Progenitor cell of endocrine pancreas (in vitro differentiated cells): ENCODE data around the gene HOXC11. TPM values are rescaled to one million over a fixed set of nuclear protein-coding genes. Genes with fewer than 3 reads are reported as not detected.

Experiments used
- DNase-seq: peaks from one replicate; pipeline ENCODE4 v3.0.0; 2021; ENCODE audit warnings: low spot score; ENCODE audit not compliant: unreplicated experiment
- H3K27ac Mint-ChIP-seq: 2 replicates; pipeline ENCODE4 v1.8.0; 2021; ENCODE audit warnings: mild to moderate bottlenecking, moderate library complexity, mixed read lengths
- H3K27me3 Mint-ChIP-seq: 2 replicates; pipeline ENCODE4 v1.8.0; 2021; ENCODE audit warnings: mixed read lengths
- H3K36me3 Mint-ChIP-seq: 2 replicates; pipeline ENCODE4 v1.8.0; 2022; ENCODE audit warnings: mixed read lengths; ENCODE audit not compliant: insufficient read depth
- H3K4me1 Mint-ChIP-seq: 2 replicates; pipeline ENCODE4 v1.8.0; 2021; ENCODE audit warnings: low read depth, mixed read lengths
- H3K4me3 Mint-ChIP-seq: 2 replicates; pipeline ENCODE4 v1.8.0; 2021; ENCODE audit warnings: low read depth, mild to moderate bottlenecking, moderate library complexity, mixed read lengths
- H3K9me3 Mint-ChIP-seq: 2 replicates; pipeline ENCODE4 v1.8.0; 2021; ENCODE audit warnings: low read depth, mixed read lengths
- total RNA-seq: library from RNA; stranded (reverse); gene quantifications from 2 replicates; pipeline ENCODE4 v1.2.1, GENCODE V29; 2021
- TF ChIP-seq, protein P1 (sequence below): fragments of 200-600 bp; sonication (generic); IDR thresholded peaks from one replicate; pipeline ENCODE4 v1.5.0; 2021; ENCODE audit warnings: antibody characterized with exemption, mild to moderate bottlenecking; ENCODE audit not compliant: unreplicated experiment

The HOXC11 gene
- total RNA-seq, 1 donor from 2014 or later, result not detected

DNA sequence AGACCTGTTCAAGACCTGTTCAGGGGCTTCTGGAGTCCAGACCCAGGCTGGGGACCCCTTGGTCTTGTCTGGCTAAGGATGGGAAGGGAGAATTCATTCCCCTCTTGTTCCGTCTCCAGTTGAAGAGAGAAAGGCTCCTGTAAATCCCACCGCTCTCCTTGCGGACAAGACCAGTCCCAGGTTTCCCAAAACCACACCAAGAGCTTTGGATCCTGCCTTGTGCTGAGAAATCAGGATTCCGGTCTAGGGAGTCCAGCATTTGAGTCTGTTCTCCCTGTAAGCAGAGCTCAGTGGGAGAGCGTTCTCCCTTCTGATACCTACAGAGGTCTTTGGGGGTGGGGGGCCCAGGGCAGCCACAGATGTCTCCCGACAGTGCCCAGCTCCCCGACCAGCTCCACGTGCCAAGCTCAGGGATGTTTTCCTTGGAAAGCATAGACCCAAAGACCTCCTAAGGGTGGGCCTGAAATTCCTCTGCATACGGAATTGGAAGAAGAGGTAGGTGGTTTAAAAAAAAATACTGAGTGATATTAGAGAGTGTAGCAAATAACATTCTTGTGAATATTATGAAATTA, 32.4 kb upstream of the HOXC11 start:
- Mint-ChIP-seq H3K27ac (no peak overlapping the region), H3K27me3 (peaks cover 95% of the 10 kb centered on the region), H3K9me3 (no peaks in the 10 kb centered on the region), H3K36me3 (no peaks in the 10 kb centered on the region), H3K4me1 (no peaks in the 10 kb centered on the region), H3K4me3 (no peak overlapping the region)
- TF ChIP-seq, protein P1, sequence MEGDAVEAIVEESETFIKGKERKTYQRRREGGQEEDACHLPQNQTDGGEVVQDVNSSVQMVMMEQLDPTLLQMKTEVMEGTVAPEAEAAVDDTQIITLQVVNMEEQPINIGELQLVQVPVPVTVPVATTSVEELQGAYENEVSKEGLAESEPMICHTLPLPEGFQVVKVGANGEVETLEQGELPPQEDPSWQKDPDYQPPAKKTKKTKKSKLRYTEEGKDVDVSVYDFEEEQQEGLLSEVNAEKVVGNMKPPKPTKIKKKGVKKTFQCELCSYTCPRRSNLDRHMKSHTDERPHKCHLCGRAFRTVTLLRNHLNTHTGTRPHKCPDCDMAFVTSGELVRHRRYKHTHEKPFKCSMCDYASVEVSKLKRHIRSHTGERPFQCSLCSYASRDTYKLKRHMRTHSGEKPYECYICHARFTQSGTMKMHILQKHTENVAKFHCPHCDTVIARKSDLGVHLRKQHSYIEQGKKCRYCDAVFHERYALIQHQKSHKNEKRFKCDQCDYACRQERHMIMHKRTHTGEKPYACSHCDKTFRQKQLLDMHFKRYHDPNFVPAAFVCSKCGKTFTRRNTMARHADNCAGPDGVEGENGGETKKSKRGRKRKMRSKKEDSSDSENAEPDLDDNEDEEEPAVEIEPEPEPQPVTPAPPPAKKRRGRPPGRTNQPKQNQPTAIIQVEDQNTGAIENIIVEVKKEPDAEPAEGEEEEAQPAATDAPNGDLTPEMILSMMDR, result no peak
- no peak for DNase-seq

DNA sequence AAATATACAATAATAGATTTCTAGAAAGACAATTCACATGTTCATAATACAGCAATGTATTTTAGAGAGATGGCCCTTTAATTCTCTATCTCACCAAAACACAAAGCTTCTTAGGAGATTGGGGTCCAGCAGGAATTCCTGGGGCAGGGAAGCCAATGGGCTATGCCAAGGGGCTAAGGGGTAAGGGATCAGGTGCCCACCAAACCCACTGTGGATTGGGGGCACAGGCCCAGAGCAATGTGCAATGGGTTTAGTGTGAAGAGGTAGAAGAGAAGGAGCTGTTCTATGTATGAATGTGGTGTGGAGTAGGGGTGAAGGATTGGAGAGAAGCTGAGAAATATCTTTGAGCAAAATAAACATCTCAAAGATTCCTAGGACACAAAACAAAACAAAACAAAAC, 31.7 kb upstream of the HOXC11 start:
- H3K27me3 Mint-ChIP-seq, result peaks cover 95% of the 10 kb centered on the region
- DNase-seq, result no peak
- TF ChIP-seq, protein P1, result no peak
- no peaks in the 10 kb centered on the region for H3K4me1 Mint-ChIP-seq
- H3K27ac Mint-ChIP-seq, result no peak overlapping the region
- H3K9me3 Mint-ChIP-seq, result no peaks in the 10 kb centered on the region
- H3K36me3 Mint-ChIP-seq, result no peaks in the 10 kb centered on the region
- H3K4me3 Mint-ChIP-seq, result no peak overlapping the region

DNA sequence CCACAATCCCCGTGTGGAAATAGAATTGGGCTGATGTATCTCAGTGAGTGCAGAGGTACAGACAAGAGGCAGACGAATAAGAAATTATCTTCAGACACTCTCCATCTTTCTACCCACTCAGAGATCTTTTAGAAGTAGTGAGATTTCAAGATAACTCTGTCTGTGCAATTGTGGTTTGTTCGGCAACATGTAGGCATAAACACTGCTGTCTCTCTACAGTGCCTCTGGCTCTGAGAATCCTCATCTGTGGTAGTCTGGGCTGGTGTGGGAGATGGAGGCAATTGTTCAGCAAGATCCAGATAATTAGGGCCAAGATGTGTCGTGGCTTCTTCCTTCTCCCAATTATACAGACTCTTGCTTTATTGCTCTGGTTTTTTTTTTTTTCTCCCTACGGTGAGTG, 31.2 kb upstream of the HOXC11 start:
- Mint-ChIP-seq H3K27me3 (peaks cover 95% of the 10 kb centered on the region), H3K36me3 (no peaks in the 10 kb centered on the region), H3K27ac (no peak overlapping the region), H3K9me3 (no peaks in the 10 kb centered on the region), H3K4me1 (no peaks in the 10 kb centered on the region), H3K4me3 (no peak overlapping the region)
- DNase-seq, result no peak
- TF ChIP-seq, protein P1, result no peak

DNA sequence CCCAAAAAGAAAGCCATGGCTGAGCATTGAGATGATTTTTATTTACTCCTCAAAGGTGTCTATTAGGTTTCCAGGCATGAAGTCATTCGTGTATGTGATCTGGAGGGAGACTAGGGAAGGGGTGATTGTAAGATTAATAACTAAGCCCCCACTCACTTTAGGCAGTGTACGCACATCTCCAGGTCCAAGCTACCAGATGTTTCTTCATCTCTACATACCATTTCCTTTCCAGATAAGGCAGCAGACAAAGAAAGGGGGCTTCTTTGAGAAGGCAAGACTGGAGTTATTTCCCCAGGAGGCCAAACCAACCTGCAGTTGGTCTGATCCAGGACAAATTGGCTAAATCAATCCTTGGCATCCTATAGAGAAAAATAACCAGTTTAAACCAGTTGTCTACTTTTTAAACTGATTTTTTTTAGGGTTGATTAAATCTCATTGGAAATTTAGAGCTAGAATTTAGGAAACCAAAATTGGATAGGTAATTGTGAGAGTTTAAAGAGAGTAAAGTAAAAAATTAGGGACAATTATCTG, 30.4 kb upstream of the HOXC11 start:
- Mint-ChIP-seq H3K27ac (no peak overlapping the region), H3K27me3 (peaks cover 95% of the 10 kb centered on the region), H3K36me3 (no peaks in the 10 kb centered on the region), H3K4me3 (no peak overlapping the region), H3K9me3 (no peaks in the 10 kb centered on the region), H3K4me1 (no peaks in the 10 kb centered on the region)
- DNase-seq, result no peak
- TF ChIP-seq, protein P1, result no peak

DNA sequence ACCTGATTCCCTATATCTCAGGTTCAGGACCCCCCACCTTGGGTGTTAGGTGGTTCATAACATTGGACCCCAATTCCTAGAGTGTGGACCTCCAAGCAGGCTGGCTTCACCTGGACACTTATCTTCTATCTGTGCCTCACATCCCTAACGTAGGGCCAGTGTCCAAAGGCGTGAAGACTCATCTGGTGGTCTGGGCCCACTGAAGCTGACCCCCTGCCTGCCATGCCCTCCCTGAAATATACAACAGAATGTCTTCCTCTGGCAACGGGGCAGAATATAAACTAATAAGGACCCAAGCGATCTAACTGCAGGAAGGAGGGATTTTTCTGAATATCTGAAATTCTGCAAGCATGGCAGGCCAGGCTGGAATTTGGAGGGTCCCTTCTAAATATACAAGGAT, 28.7 kb upstream of the HOXC11 start:
- Mint-ChIP-seq H3K27ac (no peak overlapping the region), H3K4me1 (no peaks in the 10 kb centered on the region), H3K4me3 (no peak overlapping the region), H3K36me3 (no peaks in the 10 kb centered on the region), H3K27me3 (peaks cover 98% of the 10 kb centered on the region), H3K9me3 (no peaks in the 10 kb centered on the region)
- DNase-seq, result no peak
- TF ChIP-seq, protein P1, result no peak
